CMK (cell line): ENCODE measurements around the gene ZNF750.

ENCODE experiments used
- DNase-seq: peaks from one replicate; pipeline ENCODE4 v3.0.0-alpha.2; 2010; ENCODE audit warnings: low read depth

Gene ZNF750

GRCh38 chr17:82835122-82835521, 4.7 kb downstream of the ZNF750 start:
- no peak for DNase-seq

- DNase-seq = no peak
Measured at GRCh38 chr17:82832881-82833475, 6.8 kb downstream of the ZNF750 start.

DNA sequence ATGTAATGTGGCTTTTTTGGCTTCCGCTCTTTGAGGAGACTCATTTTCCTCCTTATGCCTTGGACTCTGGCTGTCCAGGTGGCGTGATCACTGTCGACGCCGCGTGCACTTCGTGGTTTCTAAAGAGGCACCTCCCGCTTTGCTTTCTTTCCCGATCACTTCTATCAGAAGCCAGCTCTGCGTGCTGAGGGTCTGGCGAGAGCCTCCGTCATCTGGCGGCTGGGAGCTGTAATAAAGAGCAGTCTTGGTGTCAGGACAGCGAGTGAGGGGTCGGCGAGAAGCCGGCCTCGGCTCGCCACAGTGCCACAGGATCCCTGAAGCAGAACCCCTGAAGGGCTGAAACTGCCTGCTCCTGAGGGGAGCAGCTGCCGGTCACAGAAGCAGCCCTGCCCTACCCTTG, 7.4 kb downstream of the ZNF750 start:
- no peak for DNase-seq

DNA sequence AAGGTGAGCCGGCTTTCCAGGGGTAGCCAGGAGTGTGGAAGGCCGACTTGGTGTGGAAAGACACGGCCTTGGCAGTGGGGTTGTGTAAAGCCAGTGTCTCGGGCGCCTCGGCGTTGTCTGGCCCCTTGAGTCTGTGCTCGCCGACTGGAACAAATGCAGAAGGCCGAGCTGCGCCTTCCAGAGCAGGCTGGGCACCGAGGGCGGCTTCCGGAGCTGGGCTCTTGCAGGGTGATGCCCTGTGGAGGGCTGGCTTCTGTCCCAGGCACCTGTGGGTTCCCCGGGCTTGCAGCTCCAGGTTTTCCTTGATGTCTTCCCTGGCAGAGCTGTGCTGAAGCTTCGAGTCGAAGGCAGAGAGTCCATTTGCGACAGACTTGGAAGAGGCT, 8.0 kb downstream of the ZNF750 start:
- DNase-seq = no peak

DNA sequence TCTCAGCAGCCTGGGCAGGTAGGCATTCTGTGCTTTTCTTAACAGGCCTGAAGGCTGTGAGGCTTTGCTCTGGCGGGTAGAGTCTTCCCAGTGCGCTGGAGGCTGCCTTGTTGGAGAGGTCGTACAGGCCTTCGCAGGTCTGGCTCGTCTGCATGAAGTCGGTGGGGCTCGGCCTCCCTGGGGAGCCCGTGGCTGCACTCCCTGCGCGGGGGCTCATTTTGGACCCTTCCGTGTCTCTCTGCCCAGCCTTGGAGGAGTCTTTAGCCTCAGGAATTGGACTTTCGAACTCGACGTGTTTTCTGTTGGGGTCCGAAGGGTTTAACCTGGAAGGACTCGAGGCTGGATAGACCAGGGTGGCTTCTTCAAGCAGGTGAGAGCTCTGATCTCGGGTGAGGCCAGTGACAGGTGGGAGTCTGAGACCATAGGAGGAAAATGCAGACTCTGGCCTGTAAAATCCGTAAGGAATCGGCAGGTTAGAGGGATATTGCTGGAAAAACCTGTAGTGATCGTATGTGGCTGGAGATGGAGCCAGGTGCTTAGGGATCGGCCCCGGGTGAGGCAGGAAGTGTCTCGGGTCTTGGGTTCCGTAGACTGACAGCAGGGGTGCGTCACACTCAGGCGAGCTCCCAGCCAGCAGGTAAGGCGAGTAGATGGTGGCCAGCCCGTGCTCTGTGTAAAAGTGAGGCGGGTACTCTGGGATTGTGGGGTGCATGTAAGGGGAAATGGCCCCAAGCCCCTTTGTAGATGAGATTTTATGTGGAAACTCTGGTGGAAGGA, 8.6 kb downstream of the ZNF750 start:
- no peak for DNase-seq

DNA sequence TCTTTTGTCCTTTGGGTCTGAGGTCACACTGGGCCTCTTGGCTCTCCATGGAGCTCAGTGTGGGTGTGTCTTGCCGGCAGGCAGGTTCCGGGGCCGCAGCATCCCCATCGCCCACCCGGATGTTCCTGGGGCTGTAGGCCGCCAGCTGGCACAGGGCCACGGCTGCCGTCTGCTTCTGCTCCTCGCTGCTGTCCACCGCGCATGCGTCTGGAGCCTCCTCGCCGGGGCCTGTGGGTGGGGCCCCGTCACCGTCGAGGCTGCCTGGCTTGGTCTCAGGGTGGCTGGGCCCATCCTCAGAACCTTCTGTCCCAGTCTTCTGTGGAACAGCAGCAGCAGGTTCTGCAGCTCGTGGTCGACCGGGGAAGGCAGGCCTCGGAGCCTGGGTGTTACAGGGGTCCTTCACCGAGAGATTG, 9.6 kb downstream of the ZNF750 start:
- DNase-seq = no peak

DNA sequence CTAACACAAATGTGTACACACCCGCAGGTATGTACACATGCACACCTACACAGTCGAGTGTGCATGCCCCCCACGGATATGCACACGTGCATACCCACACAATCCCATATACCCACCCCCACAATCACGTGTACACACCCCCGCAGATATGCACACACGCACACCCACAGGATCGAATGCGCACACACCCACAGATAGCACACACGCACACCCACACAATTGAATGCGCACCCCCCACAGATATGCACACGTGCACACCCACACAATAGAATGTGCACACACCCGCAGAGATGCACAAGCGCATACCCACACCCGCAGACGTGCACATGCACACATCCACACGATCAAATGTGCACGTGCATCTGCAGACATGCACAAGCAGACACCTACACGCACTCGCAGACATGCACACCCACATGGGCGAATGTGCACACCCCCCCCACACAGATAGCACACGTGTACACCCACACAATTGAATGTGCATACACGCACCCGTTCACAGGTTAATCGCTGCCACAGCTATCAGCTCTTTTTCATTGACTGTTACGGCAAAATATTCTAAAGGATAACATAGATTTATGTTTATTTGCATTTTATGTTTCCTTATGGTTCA, 10.8 kb downstream of the ZNF750 start:
- no peak for DNase-seq

GRCh38 chr17:82826956-82827355, 12.9 kb downstream of the ZNF750 start:
- DNase-seq = no peak

DNA sequence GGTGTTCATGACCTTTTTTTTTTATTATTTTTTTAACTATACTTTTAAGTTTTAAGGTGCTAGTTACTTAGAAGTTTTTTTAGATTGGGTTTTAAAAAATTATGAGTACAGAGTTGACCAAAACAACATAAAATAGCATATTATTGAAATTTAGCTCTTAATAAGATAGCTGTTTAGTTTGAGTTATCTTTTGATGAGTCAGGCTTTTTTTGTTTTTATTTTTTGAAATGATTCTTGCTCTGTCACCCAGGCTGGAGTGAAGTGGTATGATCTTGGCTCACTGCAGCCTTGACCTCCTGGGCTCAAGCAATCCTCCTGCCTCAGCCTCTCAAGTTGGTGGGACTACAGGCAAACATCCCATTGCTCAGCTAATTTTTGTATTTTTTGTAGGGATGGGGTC, 13.6 kb downstream of the ZNF750 start:
- no peak for DNase-seq

DNA sequence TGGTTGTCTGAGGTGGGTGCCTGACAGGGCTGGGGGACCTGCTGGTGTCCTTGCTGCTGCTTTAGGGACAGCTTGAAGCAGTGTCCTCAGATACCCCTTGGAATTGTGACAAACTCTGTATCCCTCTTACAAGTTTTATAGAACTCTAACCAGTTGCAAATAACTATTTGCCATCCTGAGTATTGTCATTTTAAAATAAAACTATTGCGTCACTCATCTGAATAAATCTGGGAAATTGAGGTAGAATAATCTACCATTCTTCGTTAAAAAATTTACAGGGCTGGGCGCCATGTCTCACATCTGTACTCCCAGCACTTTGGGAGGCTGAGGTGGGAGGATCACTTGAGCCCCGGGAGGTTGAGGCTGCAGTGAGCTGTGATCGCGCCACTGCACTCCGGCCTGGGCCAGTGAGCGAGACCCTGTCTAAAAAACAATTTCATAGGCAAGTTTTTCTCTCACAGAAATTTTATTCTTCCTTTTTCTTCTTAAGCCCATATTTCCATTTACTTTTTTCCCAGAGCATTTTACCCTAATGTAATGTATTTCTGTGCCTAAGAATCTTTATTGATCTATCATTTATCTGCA, 14.2 kb downstream of the ZNF750 start:
- DNase-seq = no peak

GRCh38 chr17:82823004-82823403, 16.8 kb downstream of the ZNF750 start:
- DNase-seq = no peak

DNA sequence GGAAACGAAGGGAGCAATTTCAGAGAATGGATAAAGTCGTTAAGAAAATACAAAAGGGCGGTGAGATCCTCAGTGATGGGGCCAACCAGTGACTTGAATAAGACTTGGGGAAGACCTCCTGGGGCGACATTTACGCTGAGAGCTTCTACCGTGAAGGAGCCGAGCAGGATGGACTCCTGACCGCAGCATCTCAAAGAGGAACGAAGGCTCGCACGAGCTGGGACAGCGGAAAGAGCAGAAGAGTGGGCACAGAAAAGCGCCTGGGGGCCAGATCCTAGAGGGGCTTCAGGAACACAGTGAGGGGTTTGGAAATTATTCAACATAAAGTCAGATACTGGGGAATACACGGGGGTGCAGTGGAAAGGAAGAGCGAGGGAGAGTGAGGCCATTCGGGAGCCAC, 17.5 kb downstream of the ZNF750 start:
- DNase-seq = no peak

GRCh38 chr17:82821554-82821953, 18.3 kb downstream of the ZNF750 start:
- DNase-seq = no peak

- no peak for DNase-seq
Measured at GRCh38 chr17:82820278-82821251, 19.3 kb downstream of the ZNF750 start.

- no peak for DNase-seq
Measured at GRCh38 chr17:82817947-82818346, 21.9 kb downstream of the ZNF750 start.

DNA sequence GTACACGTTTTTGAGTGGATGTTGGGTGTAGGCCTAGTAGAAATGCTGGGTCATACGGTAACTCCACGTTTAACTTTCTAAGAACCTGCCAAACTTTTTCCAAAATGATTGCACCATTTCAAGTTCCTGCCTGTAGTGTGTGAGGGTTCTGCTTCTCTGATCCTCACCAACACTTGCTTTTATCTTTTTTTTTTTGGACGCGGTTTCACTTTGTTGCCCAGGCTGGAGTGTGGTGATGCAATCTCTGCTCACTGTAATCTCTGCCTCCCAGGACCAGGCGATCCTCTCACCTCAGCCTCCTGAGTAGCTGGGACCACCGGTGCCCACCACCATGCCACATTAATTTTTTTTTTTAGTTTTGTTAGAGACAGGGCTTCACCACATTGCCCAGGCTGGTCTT, 23.5 kb downstream of the ZNF750 start:
- no peak for DNase-seq

GRCh38 chr17:82815790-82816305, 24.0 kb downstream of the ZNF750 start:
- DNase-seq = no peak

- DNase-seq = no peak
Measured at GRCh38 chr17:82815354-82815753, 24.5 kb downstream of the ZNF750 start.

- no peak for DNase-seq
Measured at GRCh38 chr17:82814834-82815233, 25.0 kb downstream of the ZNF750 start.

GRCh38 chr17:82813299-82814051, 26.3 kb downstream of the ZNF750 start:
- DNase-seq = no peak

DNA sequence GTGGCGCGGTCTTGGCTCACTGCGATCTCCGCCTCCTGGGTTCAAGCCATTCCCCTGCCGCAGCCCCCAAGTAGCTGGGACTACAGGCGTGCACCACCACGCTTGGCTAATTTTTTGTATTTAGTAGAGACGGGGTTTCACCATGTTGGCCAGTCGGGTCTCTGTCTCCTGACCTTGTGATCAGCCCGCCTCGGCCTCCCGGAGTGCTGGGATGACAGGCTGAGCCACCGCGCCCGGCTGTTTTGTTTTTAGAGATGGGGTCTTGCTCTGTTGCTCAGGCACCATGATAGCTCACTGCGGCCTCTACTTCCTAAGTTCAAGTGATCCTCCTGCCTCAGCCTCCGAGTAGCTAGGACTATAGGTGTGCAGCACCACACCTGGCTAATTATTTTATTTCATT, 27.2 kb downstream of the ZNF750 start:
- no peak for DNase-seq
